GM21529 (cell line): ENCODE results near the gene BABAM2.
A peak's percentile ranks its signal among the peaks of the same experiment; 100 is the strongest.
"Not testable (repeated sequence)": the region's sequence is repeated elsewhere in the genome, so short reads cannot be mapped to it uniquely, and the experiment has no call there.

Experiments used
- ATAC-seq: cut with Tn5 transposase; IDR thresholded peaks from one replicate; pipeline ENCODE4 v1.9.1; 2021; ENCODE audit not compliant: unreplicated experiment

The BABAM2 gene

DNA sequence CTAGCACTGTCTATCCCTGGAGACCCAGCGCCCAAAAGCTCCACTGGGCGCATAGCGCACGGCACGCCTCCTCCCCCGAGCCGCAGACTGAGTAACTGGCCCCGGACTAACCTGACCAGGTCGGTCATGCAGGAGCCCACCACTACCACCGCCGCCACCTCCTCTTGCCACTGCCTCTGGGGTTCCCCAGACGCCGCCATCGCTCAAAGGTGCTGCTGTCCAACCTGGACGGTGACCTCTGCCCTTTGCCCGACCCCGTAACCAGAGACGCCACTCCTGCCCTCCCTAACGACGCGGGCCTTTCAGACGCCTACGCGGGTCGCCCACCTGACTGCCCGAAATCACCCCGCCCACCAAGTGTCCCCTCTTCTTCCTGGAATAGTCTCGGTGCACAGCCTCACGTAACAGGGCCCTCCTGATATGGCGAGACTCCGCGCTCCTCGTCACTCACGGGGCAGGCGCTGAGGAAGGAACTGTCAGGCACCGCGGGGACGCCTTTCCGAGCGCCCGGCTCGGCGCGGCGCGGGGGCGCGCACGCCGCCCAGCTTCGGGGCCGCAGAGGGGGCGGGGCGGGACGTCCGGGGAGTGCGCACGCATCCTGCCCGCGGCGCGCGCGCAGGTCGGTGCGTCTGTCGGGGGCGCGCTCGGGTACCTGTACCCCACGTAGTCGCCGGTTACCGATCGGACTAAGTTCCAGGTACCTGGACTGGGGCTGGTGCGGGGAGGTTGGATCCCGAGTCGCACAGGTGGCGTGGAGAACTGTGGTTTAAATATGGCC lies at the start of gene BABAM2, which contains the start of gene RBKS:
Gene BABAM2 (plus strand): TSS at position 584 of the 778 bp plus-strand sequence. CDS start 3,828 bp downstream, outside the sequence.
Gene RBKS (minus strand): TSS at position 242 of the 778 bp plus-strand sequence. CDS start 42 bp downstream, at position 200.
- peak; percentile 70 for ATAC-seq

GRCh38 chr2:27842894-27843293 lies 47.6 kb upstream of the BABAM2 start:
- no peak for ATAC-seq

DNA sequence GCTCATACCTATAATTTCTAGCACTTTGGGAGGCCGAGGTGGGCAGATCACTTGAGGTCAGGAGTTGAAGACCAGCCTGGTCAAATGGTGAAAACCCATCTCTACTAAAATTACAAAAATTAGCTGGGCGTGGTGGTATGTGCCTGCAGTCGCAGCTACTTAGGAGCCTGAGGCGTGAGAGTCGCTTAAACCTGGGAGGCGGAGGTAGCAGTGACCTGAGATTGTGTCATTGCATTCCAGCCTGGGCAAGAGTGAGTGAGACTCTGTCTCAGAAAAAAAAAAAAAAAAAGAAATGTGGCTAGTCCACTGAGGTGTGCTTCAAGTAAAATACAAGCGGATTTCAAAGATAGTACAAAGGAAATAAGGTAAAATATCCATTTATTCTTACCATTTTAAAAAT lies 46.5 kb upstream of the BABAM2 start:
- ATAC-seq = no peak

- no peak for ATAC-seq
Observed at GRCh38 chr2:27844821-27845255, 45.7 kb upstream of the BABAM2 start.

- ATAC-seq = no peak
Observed at GRCh38 chr2:27847333-27847732, 43.2 kb upstream of the BABAM2 start.

DNA sequence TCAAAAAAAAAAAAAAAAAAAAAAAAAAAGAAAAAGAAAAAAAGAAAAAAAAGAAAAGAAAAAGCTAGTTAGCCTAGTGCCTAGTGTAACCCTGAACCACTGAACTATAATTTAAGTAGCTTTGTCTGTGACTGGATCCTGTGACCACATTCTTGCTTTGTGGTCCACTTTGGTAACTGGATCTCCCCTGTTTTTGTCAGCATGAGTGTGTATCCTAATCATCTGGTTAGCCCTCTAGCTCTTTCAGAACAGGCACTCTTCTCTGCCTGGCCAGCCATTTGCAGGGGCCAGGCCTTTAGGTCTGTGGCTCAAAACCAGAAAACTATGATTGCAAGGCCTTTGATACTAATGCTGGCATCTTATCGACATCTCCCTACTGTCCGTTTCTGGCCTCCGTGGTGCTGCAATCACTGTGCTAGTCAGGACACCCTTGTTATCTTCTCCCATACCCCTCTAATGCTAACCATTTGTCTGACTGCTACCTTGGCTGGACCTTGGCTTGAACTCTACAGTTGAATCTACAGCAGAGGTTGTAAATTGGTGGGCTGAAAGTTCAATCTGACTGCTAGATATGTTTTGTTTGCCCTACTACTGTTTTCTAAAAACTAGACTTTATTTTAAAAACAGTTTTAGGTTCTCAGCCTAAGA lies 40.8 kb upstream of the BABAM2 start:
- no peak for ATAC-seq

DNA sequence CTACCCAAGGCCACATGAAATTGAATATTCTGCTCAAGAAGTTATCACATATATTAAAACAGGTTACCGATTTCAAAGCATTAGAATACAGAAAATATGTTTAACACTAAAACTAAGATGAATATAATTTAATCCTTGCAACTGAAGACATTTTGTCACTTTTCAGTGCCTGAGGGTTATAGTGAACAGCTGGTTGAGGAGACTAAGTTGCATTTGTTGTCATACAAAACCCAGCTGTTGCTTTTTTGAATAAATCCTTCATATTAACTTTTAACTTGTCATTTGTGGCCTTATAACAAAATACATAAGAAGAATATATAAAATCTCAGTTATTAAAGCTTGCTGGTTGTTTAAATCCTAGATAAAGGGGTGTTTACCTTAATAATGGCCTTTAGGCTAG lies 37.8 kb upstream of the BABAM2 start:
- no peak for ATAC-seq

DNA sequence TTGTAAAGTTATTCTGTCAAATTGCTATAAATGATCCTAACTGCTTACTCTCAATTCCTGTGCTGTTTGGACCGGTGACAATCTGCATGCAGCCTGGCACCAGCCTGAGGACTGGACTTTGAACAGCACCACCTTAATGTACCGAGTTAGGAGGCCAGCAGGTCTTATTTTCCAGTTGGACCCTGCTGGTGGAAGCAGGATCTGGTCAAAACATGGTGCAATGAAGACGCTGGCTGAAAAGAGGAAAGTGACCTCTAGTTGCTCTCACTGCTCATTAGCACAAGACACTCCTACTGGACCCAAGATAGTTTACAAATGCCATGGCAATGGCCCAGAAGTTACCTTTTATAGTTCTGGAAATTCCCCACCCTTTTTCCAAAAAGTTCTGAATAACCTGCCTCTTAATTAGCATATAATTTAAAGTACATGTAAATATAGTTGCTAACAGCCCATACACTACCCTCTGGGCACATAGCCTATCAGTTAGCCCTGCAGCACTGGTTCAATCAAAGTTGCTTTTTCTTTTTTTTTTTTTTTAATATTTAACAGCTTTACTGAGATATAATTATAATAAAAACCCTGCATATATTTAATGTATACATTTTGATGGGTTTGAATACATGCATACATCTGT lies 36.2 kb upstream of the BABAM2 start:
- ATAC-seq = no peak

DNA sequence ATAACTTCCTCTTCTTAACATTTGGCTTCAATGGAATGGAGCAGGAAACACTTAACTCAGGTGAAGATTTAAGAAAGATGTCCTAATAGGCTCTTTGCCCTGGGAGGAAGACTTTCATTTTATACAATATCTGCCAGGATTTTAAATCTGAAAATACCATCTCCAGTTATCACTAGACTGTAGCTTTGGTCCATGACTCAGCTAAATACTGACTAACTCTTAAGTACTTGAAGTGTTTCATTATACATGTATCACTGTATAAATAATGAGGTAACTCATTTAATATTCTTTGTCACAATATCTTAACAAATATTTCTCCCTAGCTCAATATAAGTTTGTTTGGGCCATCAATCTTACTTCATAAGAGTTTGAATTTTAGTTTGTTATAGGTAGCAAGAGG lies 35.1 kb upstream of the BABAM2 start:
- ATAC-seq = no peak

GRCh38 chr2:27856386-27856785 lies 34.1 kb upstream of the BABAM2 start:
- ATAC-seq = no peak

- no peak for ATAC-seq
Observed at GRCh38 chr2:27856956-27857355, 33.6 kb upstream of the BABAM2 start.

DNA sequence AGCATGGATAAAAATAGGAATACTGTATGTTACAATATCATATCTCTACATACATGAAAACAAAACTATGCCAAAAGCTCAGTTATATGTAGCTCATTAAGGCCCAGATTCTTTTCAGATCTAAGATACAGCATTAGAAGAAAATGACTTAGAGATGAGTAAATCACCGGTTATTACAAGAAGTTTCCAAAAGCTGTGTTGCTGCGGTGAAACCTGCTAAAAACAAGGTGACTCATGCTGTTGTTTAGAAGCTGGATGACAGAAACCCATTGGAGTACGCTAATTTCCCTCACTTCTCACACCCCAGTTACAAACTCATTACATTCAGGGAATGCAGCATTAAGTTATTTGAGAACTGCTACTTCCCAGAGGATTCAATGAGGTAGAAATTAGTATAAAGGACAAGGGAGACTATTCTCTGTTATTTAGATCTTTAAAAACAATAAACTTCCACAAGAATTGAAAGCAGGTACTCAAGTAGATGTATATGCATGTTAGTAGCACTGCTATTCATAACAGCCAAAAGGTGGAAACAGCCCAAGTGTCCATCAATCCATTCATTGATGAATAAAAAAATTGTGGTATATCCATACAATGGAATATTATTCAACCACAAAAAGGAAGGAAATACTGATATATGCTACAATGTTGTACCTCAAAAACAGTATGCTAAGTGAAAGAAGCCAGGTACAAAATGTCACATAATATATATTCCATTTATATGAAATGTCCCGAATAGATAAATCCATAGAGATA lies 32.9 kb upstream of the BABAM2 start:
- ATAC-seq = no peak

DNA sequence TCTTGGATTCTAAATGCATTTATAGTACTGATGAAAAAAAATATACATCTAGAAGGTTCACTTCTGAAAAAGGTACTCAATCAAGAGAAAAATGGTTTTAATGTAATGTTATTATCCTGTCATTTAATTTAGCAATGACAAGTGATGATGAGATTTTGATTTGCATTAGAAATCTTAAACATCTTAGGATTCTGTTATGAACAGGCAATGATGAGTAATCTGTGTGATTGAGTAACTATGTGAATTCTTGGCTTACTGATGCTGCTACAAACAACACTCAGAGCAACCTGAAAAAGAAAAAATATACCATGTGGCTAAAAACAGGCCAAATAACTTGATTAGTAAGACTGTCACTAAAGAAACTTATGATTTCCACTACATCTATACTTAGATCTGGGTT lies 30.4 kb upstream of the BABAM2 start:
- no peak for ATAC-seq

DNA sequence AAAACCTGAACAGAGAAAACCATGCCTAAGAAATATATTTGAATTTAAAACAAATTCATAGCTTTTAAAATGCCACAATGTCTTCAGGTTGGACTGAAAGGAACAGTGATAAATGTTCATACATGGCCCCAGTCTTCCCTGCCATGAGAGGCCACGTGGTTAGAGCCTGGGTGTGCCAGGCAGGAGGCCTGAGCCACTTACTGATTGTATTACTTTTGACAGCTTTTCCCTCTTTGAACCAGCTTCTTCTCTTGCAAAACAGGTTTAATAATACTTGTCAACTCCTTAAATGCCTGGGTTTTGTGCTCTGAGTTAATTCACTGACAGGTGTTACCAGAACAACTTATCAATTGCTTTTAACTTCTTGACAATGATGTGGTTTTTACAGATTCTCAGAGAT lies 27.4 kb upstream of the BABAM2 start:
- no peak for ATAC-seq

DNA sequence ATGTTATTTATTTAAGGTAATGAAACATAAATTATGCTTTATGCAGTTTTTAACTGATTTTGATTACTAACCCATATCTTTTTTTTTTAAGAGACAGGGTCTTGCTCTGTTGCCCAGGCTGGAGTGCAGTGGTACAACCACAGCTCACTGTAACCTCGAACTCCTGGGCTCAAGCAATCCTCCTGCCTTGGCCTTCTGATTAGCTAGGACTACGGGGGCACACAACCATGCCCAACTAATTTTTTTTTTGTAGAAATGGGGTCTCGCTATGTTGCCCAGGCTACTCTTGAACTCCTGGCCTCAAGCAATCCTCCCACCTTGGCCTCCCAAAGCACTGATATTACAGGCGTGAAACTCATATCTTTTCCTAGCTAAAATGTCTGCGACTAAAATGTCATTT lies 26.6 kb upstream of the BABAM2 start:
- not testable (repeated sequence) for ATAC-seq

GRCh38 chr2:27866237-27866636 lies 24.3 kb upstream of the BABAM2 start:
- ATAC-seq = no peak

DNA sequence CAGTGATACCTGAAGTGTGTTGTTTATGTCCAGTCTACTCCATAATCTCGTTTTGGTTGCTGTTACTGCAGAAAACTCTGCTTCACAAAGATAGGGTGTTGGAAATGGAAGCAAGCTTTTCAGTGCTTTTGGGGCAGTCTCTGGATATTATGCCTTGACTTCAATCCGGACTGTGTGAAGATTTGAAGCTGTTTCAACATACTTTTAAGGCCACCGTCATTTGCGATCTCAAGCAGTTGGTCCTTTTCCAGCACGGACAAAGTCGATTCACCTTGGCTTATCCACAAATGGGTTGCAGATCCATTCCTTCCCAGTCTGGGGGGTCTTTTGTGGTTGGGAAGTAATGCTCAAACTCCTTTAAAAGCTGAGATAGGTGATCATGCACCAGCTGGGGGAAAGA lies 20.8 kb upstream of the BABAM2 start:
- ATAC-seq = no peak

- ATAC-seq = no peak
Observed at GRCh38 chr2:27870724-27871123, 19.8 kb upstream of the BABAM2 start.

- no peak for ATAC-seq
Observed at GRCh38 chr2:27871802-27872201, 18.7 kb upstream of the BABAM2 start.

- ATAC-seq = no peak
Observed at GRCh38 chr2:27873091-27873490, 17.4 kb upstream of the BABAM2 start.
